SK-N-SH (cell line): ENCODE measurements around the gene RGL1.

Experiments
- CHD2 ChIP-seq: fragments of 150-350 bp; IDR thresholded peaks from 2 replicates; pipeline ENCODE4 v1.6.1; 2018; ENCODE audit warnings: low read length; ENCODE audit not compliant: partially characterized antibody
- CTCF ChIP-seq: fragments of 200-600 bp; sonication (generic); IDR thresholded peaks from 2 replicates; pipeline ENCODE4 v1.6.1; 2017; ENCODE audit warnings: antibody characterized with exemption, mild to moderate bottlenecking, moderate library complexity
- EZH2phosphoT487 ChIP-seq: fragments of 200-600 bp; sonication (generic); IDR thresholded peaks from 2 replicates; pipeline ENCODE4 v1.6.1; 2017; ENCODE audit warnings: low read depth, mixed run types, mild to moderate bottlenecking, antibody characterized with exemption, moderate library complexity, borderline replicate concordance
- IRF3 ChIP-seq: fragments of 150-350 bp; IDR thresholded peaks from 2 replicates; pipeline ENCODE4 v1.6.1; 2016; ENCODE audit warnings: mild to moderate bottlenecking, low read depth, low read length
- POLR2AphosphoS5 ChIP-seq: IDR thresholded peaks from 2 replicates; pipeline ENCODE4 v1.6.1; 2012; ENCODE audit warnings: low read depth, low read length
- RCOR1 ChIP-seq: fragments of 150-350 bp; IDR thresholded peaks from 2 replicates; pipeline ENCODE4 v1.6.1; 2017; ENCODE audit warnings: antibody characterized with exemption, low read length
- REST ChIP-seq: IDR thresholded peaks from 2 replicates; pipeline ENCODE4 v1.6.1; 2012; ENCODE audit warnings: mild to moderate bottlenecking, low read depth, low read length, moderate library complexity
- RFX5 ChIP-seq: IDR thresholded peaks from 2 replicates; pipeline ENCODE4 v1.6.1; 2012; ENCODE audit warnings: mild to moderate bottlenecking, improper control_type of control experiment, low read length
- RXRA ChIP-seq: IDR thresholded peaks from 2 replicates; pipeline ENCODE4 v1.4.0; 2012; ENCODE audit warnings: low read depth, mild to moderate bottlenecking, borderline replicate concordance
- SMC3 ChIP-seq: IDR thresholded peaks from 2 replicates; pipeline ENCODE4 v1.6.1; 2012; ENCODE audit warnings: low read depth, low read length, improper control_type of control experiment
- YY1 ChIP-seq: IDR thresholded peaks from 2 replicates; pipeline ENCODE4 v1.4.0; 2012; ENCODE audit warnings: low read depth, mild to moderate bottlenecking
- TF ChIP-seq, protein P1 (sequence below): IDR thresholded peaks from 2 replicates; pipeline ENCODE4 v1.4.0; 2012; ENCODE audit warnings: low read depth

DNA sequence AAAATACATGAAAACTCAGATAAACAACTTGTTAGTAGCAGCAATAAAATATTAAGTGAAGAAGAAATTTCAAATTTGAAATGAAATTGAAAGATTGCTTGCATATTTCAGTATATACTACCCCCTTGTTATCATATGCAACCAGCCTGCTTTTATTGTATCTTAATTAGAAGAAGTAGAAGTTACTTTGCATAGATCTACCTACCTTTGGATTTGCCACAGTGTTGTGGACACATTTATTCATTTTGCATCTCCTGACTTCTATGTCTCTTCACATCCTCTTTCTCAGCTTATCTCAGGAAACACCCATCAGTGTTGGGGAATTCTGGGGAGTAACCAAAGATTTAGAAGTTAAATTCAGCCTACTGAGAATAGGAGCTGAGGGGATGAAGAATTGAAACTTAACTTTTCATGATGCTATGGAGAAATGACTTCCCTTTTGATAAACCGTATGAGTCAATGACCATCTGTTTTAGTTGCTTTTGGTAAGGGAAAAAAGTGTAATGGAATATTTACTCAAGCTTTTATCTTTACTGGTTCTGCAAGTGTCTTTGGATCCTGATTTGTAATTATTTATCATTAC lies 96.9 kb downstream of the RGL1 start:
- TF ChIP-seq POLR2AphosphoS5 (no peak), SMC3 (no peak), RFX5 (no peak), CTCF (no peak), CHD2 (no peak), EZH2phosphoT487 (no peak), REST (no peak), RCOR1 (no peak), IRF3 (no peak), YY1 (no peak), RXRA (no peak)
- TF ChIP-seq, protein P1, sequence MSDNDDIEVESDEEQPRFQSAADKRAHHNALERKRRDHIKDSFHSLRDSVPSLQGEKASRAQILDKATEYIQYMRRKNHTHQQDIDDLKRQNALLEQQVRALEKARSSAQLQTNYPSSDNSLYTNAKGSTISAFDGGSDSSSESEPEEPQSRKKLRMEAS = no peak
